HG03521 (cell line): Measurements from ENCODE around the gene CLRN3.

Experiments used
- ATAC-seq: cut with Tn5 transposase; IDR thresholded peaks from one replicate; pipeline ENCODE4 v1.9.1; 2021; ENCODE audit warnings: mild to moderate bottlenecking, moderate library complexity; ENCODE audit not compliant: unreplicated experiment

CLRN3 gene

GRCh38 chr10:127892743-127893142 is at the start of gene CLRN3:
Gene CLRN3, minus strand, starts transcription at chr10:127892941. Its CDS starts 157 bp downstream, at chr10:127892784.
- no peak for ATAC-seq

GRCh38 chr10:127940866-127941640 is 48.3 kb upstream of the CLRN3 start:
- ATAC-seq: no peak

GRCh38 chr10:127939786-127940330 is 47.1 kb upstream of the CLRN3 start:
- no peak for ATAC-seq

- ATAC-seq: no peak
These were observed 45.2 kb upstream of the CLRN3 start for GRCh38 chr10:127937915-127938463.

GRCh38 chr10:127937069-127937468 is 44.3 kb upstream of the CLRN3 start:
- ATAC-seq: no peak

GRCh38 chr10:127935071-127935561 is 42.4 kb upstream of the CLRN3 start:
- ATAC-seq: no peak

- ATAC-seq: no peak
These were observed 41.6 kb upstream of the CLRN3 start for GRCh38 chr10:127934383-127934782.

GRCh38 chr10:127933271-127933670 is 40.5 kb upstream of the CLRN3 start:
- ATAC-seq: no peak

GRCh38 chr10:127932521-127933270 is 40.0 kb upstream of the CLRN3 start:
- no peak for ATAC-seq

GRCh38 chr10:127928021-127928806 is 35.5 kb upstream of the CLRN3 start:
- no peak for ATAC-seq

- no peak for ATAC-seq
These were observed 33.7 kb upstream of the CLRN3 start for GRCh38 chr10:127926455-127926854.

GRCh38 chr10:127925471-127926207 is 32.9 kb upstream of the CLRN3 start:
- ATAC-seq: no peak

GRCh38 chr10:127923646-127924045 is 30.9 kb upstream of the CLRN3 start:
- ATAC-seq: no peak

GRCh38 chr10:127922675-127923366 is 30.1 kb upstream of the CLRN3 start:
- ATAC-seq: no peak

- ATAC-seq: no peak
These were observed 29.5 kb upstream of the CLRN3 start for GRCh38 chr10:127922206-127922605.

- ATAC-seq: no peak
These were observed 29.0 kb upstream of the CLRN3 start for GRCh38 chr10:127921753-127922145.

- ATAC-seq: no peak
These were observed 28.5 kb upstream of the CLRN3 start for GRCh38 chr10:127921075-127921752.

- ATAC-seq: no peak
These were observed 27.7 kb upstream of the CLRN3 start for GRCh38 chr10:127920306-127921074.
